ENCODE measurements around the gene MLLT3.

MLLT3 gene

DNA sequence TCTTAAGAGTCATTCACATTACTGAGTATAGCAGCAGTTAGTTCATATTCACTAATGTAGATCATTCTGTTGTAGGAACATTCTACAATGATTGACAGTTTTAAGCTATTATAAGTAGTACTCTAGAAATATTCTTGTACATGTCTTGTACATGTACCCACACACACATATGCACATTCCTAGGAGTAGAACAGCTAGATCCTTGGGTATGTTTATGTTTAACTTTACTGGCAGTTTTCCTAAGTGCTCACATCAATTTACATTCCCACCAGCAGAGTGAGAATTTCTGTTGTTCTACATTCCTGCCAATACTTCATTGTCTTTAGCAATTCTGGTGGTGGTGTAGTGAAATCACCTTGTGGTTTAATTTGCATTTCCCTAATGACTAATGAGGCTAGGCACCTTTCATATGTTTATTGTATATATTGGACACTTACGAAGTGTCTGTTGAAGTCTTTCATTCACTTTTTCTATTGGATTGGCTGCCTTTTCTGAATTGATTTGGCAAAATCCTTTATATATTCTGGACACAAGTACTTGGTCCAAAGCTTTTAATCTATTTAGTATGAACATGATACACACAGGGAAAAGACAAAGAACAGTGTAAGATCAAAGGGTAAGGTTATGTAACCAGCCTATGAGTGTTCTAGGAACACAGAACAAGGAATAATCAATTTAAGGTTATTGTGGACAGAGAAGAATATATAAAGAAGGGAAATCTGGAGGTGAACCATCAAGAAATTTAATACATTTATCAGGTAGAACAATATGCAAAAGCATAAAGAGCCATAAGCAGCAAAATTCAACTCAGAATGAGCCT is 95.6 kb downstream of the MLLT3 start:
- in situ Hi-C loops (cut with HindIII; ENCODE audit: low sequenced_read_pairs): no loop called here

DNA sequence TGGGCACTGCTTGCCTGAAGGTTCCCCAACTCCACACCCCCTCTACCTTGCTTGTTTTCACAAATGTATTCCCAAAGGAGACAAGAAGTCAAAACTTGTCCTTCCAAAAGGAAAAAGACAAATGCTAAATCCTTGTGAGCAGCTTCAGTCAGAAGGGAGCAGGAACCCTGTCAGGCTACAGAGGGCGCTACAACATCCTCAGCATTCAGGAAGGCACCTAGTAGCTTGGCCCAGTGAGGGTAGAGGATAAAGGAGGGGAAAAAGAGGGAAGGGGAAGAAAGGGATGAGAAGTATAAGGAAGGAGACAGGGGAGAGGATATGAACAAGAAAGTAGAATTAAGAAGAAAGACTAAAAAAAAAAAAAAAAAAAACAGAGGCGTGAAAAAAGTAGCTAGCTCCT is 97.5 kb downstream of the MLLT3 start:
- in situ Hi-C loops (cut with HindIII; ENCODE audit: low sequenced_read_pairs): no loop called here

DNA sequence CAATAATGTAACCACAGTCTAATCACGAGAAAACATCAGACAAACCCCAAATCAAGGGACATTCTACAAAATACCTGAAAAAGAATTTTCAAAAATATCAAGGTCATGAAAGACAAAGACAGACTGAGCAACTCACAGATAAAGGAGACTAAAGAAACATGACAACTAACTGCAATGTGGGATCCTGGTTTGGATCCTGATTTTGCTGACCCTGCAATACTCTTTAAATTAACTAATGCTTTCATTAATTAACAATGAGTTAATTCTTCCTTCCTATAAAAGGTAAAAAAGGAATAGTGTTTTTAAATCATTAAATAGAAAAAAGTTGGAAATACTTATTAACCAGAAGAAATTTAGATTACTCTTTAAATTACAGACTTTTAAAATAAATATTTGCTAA is 103.6 kb downstream of the MLLT3 start:
- in situ Hi-C loops (cut with HindIII; ENCODE audit: low sequenced_read_pairs): no loop called here

DNA sequence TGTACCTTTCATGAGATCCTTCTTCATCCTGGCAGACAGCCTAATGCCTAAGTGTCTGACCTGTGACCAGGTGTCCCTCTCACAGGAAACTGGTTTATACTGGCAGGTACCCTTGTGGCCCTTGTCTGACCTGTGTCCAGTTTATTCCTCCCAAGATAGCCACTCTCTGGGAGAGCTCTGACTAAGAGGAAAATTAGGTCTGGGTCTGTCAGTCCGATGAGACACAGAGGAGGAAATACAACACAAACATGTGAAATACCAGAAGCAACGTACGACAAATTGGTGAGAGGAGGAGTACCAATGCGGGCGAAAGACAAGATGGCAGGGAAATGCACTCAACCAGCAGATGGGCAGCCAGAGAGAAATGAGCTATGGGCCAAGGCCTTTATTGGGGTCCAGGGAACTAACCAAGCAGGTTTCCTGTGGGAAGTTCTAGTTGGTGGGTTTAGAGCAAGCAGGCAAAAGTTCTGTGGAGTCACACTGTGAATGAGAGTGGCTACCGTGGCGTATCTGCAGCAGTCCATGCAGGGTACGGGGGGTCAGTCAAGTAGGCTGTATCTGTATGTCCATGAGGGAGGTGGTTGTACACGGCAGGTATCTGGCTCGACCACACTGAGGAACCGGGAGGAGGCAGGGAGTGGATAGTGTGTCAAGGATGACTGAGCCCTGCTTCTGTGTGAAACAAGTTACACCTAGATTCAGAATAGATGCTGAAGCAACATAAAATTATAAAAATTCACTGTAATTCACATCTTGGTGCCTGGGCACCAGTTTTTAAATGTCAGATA is 109.0 kb downstream of the MLLT3 start:
- in situ Hi-C loops (cut with HindIII; ENCODE audit: low sequenced_read_pairs): no loop called here

DNA sequence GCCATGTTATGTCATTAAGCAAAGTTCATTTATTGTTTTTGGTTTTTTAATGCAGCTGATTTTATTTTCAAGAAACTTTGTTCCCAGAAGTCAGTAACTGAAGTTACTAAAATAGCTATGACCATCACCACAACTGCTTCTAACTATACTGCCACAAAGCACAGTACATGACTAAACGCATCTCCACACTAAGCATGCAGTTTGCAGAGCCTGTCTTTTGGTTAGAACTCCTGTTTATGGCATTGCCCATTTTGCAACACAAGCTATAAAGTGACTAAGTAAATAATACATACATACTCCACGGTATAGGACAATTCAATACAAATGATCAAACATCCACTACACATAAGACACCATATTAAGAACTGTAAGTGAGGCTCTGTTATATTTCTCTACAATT is 109.7 kb downstream of the MLLT3 start:
- in situ Hi-C loops (cut with HindIII; ENCODE audit: low sequenced_read_pairs): no loop called here

DNA sequence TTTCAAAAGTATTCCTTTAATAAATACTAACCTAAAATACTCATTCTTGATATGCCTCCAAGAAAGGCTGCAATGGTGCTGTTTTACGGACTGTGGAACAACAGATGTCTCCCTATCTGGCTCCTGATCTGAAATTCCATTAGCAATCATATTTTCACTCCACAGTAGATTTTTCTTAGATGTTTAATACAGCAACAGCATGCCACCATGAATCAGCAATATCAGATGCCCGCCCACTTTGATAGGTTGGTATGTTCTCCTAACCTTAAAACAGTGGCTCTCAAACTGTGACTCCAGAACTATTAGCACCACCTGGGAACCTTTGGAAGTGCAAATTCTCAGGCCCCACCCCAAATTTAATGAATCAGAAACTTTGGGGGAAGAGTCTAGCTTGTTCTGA is 110.2 kb downstream of the MLLT3 start:
- in situ Hi-C loops (cut with HindIII; ENCODE audit: low sequenced_read_pairs): no loop called here

DNA sequence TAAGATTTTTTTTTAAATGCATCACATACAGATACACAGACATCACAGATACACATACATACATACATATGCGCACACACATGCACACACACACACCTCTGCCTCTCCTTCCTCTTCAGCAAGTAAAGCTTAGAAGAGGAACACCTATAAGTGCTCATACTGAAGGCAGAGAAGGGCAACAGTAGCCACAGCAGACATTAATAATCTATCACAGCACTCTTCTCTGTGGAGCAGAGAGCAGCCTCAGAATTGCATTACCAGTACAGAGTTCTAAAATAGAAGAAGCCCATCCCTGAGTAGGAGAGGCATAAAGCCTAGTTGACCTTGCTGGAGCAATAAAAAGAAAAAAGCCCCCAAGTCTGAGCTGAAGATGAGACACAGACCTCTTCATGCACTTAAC is 110.6 kb downstream of the MLLT3 start:
- in situ Hi-C loops (cut with HindIII; ENCODE audit: low sequenced_read_pairs): no loop called here

DNA sequence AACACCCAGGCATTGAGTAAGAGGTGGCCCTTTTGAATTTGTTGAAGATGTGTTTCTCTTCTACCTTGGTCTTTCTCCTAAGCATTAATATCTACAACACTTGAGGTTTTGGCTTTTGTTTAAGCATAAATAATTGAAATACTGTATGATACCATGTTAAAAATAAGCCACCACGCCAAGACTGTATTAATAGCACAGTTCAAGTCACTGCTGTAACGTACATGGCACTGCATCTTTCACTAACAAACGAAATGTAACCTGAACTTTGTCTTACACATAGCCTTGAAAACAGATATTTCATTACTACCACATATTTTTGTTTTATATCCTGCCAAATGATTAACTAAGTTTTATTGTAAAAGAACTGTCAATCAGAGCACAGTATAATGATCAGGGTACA is 112.8 kb downstream of the MLLT3 start:
- in situ Hi-C loops (cut with HindIII; ENCODE audit: low sequenced_read_pairs): loop anchor here (5.0 kb wide), 1 partner anchor 97 kb away; no protein-coding TSS in a partner anchor

DNA sequence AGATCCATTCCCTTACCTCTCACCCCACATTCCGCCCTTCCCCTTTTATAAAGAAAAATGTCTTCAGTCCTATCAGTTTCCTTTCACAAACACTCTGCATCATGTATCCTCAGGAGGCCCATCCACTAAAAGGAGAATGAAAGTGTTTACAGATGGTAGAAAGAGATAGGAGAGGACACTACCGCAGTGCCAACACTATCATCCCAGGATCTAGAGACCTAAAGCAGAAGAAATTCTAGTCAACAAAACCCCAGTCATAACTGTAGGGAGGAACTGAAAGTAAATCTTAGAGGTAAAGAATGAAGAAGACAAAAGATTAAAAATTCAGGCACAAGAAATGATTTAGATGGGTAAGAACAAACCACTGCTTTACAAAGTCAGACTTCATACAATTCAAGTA is 114.1 kb downstream of the MLLT3 start:
- in situ Hi-C loops (cut with HindIII; ENCODE audit: low sequenced_read_pairs): loop anchor here (5.0 kb wide), 1 partner anchor 96 kb away; no protein-coding TSS in a partner anchor

DNA sequence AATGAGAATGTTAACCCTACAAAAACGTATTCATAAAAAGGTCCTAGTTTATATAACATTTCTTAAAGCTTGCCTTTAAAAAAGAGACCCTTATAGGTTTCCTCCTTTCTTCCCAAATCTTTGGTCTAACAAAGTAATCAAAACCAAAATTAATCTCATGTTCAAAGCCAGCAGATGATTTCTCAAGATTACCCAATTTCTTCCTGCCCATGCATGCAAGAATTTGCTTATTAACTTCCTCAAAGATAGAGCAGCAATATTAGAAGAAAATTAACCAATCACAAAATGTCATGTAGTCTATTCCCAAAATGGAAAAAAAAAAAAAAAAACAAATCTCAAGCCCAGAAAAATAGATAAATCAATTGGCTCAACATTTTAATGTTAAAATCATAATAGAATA is 114.9 kb downstream of the MLLT3 start:
- in situ Hi-C loops (cut with HindIII; ENCODE audit: low sequenced_read_pairs): loop anchor here (5.0 kb wide), 1 partner anchor 95 kb away; no protein-coding TSS in a partner anchor

DNA sequence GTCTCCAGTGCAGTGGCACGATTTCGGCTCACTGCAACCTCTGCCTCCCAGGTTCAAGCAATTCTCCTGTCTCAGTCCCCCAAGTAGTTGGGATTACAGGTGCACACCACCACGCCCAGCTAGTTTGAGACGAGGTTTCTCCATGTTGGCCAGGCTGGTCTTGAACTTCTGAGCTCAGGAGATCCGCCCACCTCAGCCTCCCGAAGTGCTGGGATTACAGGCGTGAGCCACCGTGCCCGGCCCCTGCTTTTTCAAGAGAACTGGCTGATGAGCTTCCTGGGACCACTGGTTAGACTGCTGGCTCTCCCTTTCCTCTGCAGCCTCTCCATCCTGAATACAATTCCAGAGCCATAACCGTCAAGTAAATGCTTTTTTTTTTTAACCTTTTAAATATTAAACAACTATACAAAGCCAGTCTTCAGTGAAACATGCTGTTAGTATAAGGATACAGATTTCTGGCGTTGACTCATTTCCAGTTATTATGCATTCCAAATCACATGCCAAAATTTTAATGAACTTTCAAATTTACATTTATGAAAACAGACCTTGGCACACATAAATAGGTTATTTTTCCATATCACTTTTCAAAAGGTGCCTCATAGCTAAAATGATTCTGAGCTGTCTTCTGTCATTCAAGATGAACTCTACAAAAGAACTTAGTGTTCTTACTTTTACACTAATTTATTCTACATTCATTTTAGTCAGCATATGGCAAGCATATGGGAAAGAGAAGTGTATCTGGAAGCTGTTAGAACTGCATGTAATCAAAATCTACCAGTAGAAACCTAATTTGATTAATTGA is 116.0 kb downstream of the MLLT3 start:
- in situ Hi-C loops (cut with HindIII; ENCODE audit: low sequenced_read_pairs): loop anchor here (5.0 kb wide), 1 partner anchor 94 kb away; no protein-coding TSS in a partner anchor

DNA sequence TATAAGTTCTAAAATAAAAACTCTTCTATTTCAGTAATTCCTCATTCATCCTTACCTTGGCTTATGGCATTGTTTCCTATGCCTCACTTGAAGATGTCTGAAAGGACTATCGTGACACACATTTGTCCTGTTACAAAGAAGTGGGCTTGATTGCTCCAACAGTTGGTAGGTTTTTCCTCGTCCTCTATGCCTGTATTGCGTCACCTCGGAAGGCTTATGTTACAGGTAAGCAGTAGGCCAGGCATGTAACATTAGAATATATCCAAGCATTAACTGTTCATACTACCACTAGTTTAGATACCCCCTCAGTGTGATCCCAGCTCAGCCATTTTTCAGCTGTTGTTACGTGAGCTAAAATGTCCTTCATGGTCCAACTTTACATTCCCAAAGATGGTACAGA is 116.7 kb downstream of the MLLT3 start:
- in situ Hi-C loops (cut with HindIII; ENCODE audit: low sequenced_read_pairs): loop anchor here (5.0 kb wide), 1 partner anchor 93 kb away; no protein-coding TSS in a partner anchor

DNA sequence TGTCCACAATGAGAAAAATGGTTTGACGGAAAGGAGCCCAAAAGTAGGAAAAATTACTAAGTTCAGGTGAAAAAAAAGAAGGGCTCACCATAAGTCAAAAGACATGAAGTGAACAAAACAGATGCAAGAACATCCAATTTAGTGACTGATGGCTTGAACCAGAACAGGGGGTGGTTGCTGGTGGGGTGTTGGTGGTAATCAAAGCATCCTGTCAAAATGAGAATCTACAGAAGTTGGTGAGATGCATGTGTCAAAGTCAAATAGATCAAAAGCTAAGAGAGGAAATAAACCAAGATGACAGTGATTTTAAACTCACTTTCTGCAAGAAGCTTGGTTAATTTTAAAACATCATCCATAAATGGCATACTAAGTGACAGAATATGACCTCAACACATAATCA is 117.4 kb downstream of the MLLT3 start:
- in situ Hi-C loops (cut with HindIII; ENCODE audit: low sequenced_read_pairs): loop anchor here (5.0 kb wide), 1 partner anchor 93 kb away; no protein-coding TSS in a partner anchor

DNA sequence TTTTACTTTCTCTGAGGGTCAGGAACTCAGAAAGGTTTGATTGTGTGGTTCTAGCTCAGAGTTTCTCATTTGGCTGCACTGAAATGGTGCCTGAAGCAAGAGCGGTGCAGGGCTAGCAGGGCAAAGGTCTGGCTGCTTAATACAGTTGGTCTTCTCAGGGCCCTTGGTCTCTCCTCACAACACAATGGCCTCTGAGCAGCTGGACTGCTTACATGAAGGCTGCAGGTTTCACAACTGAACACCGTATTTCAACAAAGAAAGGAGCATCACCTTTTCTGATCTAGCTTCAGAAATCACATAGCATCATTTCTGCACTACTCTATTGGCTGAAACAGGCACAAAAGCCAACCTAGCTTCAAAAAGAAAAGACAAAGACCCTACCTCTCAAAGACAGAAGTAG is 122.2 kb downstream of the MLLT3 start:
- in situ Hi-C loops (cut with HindIII; ENCODE audit: low sequenced_read_pairs): no loop called here

DNA sequence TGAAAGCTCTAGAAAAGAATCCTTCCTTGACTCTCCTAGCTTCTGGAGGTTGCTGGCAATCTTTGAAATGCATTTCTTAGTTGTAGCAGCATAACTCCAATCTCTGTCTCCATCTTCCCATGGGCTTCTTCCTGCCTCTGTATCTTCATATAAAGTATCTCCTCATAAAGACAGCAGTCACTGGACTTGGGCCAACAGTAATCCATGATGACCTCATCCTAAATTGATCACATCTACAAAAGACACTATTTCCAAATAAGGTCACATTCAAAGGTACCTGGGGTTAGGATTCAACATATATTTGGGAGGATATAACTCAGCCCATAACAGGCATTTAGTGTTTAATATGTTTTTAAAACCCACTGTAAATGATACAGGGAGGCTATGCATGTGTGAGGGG is 123.3 kb downstream of the MLLT3 start:
- in situ Hi-C loops (cut with HindIII; ENCODE audit: low sequenced_read_pairs): no loop called here

DNA sequence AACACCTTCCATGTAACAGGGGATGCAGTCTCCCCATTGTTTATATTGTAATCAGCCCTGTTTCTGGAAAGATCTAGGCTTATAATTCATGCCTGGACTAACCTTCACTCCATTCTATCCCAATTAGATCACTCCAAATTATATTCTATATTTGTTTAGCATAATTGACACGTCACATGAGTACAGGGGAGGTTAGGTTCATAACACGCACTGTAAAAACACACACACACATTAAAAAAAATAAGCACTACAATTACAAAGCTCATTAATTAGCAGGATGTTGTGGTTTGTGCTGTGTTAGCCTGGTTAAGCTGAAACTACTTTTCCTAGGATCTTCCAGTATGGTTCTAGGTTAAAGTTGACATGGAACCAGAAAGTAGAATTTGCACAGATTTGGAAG is 126.0 kb downstream of the MLLT3 start:
- in situ Hi-C loops (cut with HindIII; ENCODE audit: low sequenced_read_pairs): no loop called here

DNA sequence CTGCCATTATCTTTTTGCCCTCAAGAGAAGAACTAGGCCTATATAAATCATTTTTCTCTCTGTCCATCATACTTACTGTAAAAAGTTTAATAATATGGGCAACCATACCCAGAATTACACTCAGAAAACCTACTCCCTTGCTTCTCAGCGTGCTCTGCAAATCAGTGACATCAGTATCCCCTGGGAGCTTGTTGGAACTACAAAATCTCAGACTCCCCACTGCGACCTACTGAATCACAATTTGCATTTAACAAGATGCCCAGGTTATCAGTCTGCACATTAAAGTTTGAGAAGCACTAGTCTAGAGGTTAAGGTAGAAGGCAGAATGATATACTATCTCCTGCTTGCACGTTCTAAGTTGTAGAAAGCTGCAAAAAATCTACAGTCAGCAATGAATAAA is 127.2 kb downstream of the MLLT3 start:
- in situ Hi-C loops (cut with HindIII; ENCODE audit: low sequenced_read_pairs): no loop called here

DNA sequence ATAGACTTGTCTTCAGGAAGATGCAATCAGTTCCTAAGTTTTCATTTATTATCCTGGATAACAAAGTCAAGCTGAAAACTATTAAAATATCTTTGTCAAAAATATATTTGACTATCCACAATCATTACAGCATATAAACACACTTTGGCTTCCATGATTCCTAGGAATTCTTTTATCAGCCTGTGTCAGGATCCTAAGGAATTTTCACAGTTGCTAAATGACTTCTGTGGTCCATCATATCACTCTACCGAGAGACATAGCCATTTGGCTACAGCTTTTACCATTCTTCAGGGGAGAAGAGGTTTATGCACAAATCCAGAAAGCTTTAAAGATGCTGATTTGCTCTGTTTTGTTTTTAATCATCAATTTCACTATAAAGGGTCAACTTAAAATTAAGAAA is 128.3 kb downstream of the MLLT3 start:
- in situ Hi-C loops (cut with HindIII; ENCODE audit: low sequenced_read_pairs): no loop called here

DNA sequence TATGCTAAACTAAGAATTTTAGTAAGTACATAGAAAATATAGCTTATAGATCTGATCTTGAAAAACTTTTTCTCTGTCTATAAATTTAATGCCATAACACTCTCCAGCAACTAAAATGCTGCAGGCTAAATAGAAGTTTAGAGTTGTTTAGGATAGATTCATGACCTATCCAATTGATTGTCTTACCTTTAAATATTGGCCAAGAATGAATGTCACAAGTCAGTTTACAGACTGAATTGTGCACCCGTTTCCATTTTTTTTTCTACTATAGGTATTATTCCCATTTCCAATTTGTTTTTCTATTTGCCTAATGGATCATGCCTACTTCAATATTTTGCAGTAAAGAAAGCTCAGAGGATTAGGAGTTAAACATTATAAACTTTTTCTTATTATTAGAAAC is 129.5 kb downstream of the MLLT3 start:
- in situ Hi-C loops (cut with HindIII; ENCODE audit: low sequenced_read_pairs): no loop called here

DNA sequence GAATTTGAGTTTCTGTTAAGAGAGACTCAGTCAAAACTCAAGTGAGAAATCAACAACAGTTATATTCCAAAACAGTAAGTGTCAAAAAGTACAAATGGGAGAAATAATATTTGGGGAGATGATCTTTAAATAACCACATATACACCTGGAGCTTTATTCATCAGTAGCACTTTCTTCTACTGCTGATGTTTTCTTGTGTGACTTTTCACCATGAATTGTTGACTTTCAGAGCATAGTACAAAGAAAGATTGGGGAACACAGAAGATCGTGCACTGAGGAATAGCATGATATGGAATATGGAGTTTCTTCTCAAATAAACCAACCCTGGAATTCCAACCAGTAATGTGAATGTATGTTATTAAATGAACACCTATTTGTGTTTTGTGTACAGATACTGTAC is 130.7 kb downstream of the MLLT3 start:
- in situ Hi-C loops (cut with HindIII; ENCODE audit: low sequenced_read_pairs): no loop called here

DNA sequence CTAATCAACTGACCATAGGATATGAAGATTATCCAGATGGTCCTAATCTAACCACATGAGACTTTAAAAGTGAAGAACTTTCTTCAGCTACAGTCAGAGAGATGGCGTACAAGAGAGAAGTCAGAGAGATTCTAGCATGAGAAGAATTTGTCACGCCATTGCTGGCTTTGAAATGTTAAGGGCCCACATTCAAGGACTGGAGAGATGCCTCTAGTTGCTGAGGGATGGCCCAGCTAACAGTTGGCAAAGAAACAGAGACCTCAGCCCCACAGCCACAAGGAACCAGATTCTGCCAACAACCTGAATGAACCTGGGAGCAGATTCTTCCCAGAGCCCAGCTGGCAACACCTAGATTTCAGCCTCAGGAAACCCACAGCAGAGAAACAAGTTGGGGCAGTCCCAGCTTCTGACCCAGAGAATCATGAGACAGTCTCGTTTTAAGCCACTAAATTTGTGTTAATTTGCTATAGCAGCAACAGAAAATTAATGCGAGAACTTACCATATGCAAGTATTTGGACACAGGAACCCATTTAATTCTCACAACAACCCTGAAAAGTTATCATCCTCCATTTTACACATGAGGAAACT is 132.0 kb downstream of the MLLT3 start:
- in situ Hi-C loops (cut with HindIII; ENCODE audit: low sequenced_read_pairs): no loop called here

Measured in endothelial cell of hepatic sinusoid (primary cell).